Ishikawa (cell line): ENCODE data around the gene LUM.

Experiments used
- EP300 ChIP-seq: IDR thresholded peaks from 2 replicates; pipeline ENCODE4 v1.6.1; 2012; ENCODE audit warnings: borderline replicate concordance
- NFIC ChIP-seq: IDR thresholded peaks from 2 replicates; pipeline ENCODE4 v1.6.1; 2012
- TAF1 ChIP-seq: IDR thresholded peaks from 2 replicates; pipeline ENCODE4 v1.6.1; 2012; ENCODE audit warnings: low read depth, mild to moderate bottlenecking
- TCF12 ChIP-seq: IDR thresholded peaks from 2 replicates; pipeline ENCODE4 v1.6.1; 2012; ENCODE audit warnings: low read depth
- TF ChIP-seq, protein P1 (sequence below): IDR thresholded peaks from 2 replicates; pipeline ENCODE4 v1.6.1; 2012; ENCODE audit warnings: low read depth, mild to moderate bottlenecking
- TF ChIP-seq, protein P2 (sequence below): IDR thresholded peaks from 2 replicates; pipeline ENCODE4 v1.6.1; 2012

DNA sequence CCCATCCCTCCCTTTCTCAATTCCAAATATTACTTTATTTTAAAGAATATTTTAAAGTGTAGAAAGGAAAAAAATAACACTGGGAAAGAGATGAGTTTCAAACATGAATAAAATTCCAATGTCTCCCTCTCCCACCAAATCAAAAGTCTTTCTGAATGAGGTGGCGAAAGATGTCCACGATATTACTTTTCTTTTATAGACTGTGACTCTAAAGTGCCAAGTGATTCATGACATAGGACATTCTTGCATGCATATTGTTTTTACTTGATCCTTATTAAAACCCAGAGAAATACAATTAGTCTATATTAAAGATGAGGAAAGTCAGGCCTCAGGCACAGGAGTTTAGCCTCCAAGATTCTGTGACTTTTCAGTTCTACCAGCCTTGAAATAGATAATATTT lies 16.0 kb upstream of the LUM start:
- TF ChIP-seq TCF12 (no peak), TAF1 (no peak), NFIC (no peak), EP300 (no peak)
- TF ChIP-seq, protein P1, sequence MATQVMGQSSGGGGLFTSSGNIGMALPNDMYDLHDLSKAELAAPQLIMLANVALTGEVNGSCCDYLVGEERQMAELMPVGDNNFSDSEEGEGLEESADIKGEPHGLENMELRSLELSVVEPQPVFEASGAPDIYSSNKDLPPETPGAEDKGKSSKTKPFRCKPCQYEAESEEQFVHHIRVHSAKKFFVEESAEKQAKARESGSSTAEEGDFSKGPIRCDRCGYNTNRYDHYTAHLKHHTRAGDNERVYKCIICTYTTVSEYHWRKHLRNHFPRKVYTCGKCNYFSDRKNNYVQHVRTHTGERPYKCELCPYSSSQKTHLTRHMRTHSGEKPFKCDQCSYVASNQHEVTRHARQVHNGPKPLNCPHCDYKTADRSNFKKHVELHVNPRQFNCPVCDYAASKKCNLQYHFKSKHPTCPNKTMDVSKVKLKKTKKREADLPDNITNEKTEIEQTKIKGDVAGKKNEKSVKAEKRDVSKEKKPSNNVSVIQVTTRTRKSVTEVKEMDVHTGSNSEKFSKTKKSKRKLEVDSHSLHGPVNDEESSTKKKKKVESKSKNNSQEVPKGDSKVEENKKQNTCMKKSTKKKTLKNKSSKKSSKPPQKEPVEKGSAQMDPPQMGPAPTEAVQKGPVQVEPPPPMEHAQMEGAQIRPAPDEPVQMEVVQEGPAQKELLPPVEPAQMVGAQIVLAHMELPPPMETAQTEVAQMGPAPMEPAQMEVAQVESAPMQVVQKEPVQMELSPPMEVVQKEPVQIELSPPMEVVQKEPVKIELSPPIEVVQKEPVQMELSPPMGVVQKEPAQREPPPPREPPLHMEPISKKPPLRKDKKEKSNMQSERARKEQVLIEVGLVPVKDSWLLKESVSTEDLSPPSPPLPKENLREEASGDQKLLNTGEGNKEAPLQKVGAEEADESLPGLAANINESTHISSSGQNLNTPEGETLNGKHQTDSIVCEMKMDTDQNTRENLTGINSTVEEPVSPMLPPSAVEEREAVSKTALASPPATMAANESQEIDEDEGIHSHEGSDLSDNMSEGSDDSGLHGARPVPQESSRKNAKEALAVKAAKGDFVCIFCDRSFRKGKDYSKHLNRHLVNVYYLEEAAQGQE = no peak
- TF ChIP-seq, protein P2, sequence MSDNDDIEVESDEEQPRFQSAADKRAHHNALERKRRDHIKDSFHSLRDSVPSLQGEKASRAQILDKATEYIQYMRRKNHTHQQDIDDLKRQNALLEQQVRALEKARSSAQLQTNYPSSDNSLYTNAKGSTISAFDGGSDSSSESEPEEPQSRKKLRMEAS = no peak
